GM23248 (cell line): ENCODE results near the gene SCML1.

Experiments
- EZH2 ChIP-seq: fragments of 200-600 bp; sonication (generic); IDR thresholded peaks from 2 replicates; pipeline ENCODE4 v1.6.1; 2018; ENCODE audit warnings: antibody characterized with exemption, mild to moderate bottlenecking; ENCODE audit not compliant: insufficient read depth, poor library complexity, severe bottlenecking
- EZH2phosphoT487 ChIP-seq: fragments of 200-600 bp; sonication (generic); IDR thresholded peaks from 2 replicates; pipeline ENCODE4 v1.6.1; 2018; ENCODE audit warnings: antibody characterized with exemption, moderate library complexity, mild to moderate bottlenecking, low read depth; ENCODE audit not compliant: insufficient read depth

DNA sequence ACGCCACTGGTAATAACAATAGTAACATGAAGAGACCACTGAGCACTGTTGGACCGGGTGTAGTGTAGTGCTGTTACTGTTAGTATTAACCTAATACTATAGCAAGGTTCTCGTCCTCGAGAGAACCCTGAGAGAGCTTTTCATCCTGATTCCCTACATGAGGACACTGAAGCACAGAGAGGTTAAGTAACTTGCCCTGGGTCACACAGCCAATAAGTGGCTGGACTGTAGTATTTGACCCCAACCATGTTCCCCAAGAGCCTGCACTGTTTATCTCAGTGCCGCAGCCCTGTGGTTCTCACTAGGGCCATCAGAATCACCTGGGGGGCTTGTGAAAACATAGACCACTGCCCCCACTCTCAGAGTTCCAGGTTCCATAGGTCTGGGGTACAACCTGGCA lies 10.4 kb downstream of the SCML1 start:
- TF ChIP-seq EZH2 (no peak), EZH2phosphoT487 (no peak)
